IgD-negative memory B cell (primary cell): Measurements from ENCODE around the gene ZFX. TPM values are rescaled to one million over a fixed set of nuclear protein-coding genes. Genes with fewer than 3 reads are reported as not detected.

ENCODE experiments used
- H3K27ac Mint-ChIP-seq, 3 donors: one replicate each; pipeline ENCODE4 v1.8.0; 2020 to 2022; ENCODE audit warnings: mild to moderate bottlenecking in 3 of 3, mixed read lengths in 3 of 3, moderate library complexity in 1 of 3
- H3K27me3 Mint-ChIP-seq: one replicate; pipeline ENCODE4 v1.8.0; 2021; ENCODE audit warnings: mixed read lengths
- H3K36me3 Mint-ChIP-seq: one replicate; pipeline ENCODE4 v1.8.0; 2020; ENCODE audit warnings: mild to moderate bottlenecking, mixed read lengths
- H3K4me1 Mint-ChIP-seq, 3 donors: one replicate each; pipeline ENCODE4 v1.8.0; 2020 to 2022; ENCODE audit warnings: mixed read lengths in 3 of 3, mild to moderate bottlenecking in 1 of 3
- H3K4me3 Mint-ChIP-seq, 4 donors: one replicate each; pipeline ENCODE4 v1.8.0; 2020 to 2022; ENCODE audit warnings: mild to moderate bottlenecking in 4 of 4, mixed read lengths in 4 of 4, moderate library complexity in 3 of 4
- H3K9me3 Mint-ChIP-seq, 3 donors: one replicate each; pipeline ENCODE4 v1.8.0; 2020 to 2021; ENCODE audit warnings: mixed read lengths in 3 of 3, mild to moderate bottlenecking in 1 of 3
- polyA plus RNA-seq: library from polyadenylated mRNA; unstranded; fragments of 300-500 nt; fragmentation: Illumina TruSeq; gene quantifications from one replicate; pipeline ENCODE4 v1.2.3, GENCODE V29; 2021

Gene ZFX
- polyA plus RNA-seq, 1 donor from 2014 or later = 39.1 TPM

GRCh38 chrX:24167719-24168472 is 18.4 kb downstream of the ZFX start:
- Mint-ChIP-seq H3K4me1 (peaks cover 41 to 48% (median 46%) of the 10 kb centered on the region in 3 donors), H3K27ac (peak overlapping the region; percentile 1 to 55 (median 11)), H3K27me3 (no peaks in the 10 kb centered on the region), H3K9me3 (no peaks in the 10 kb centered on the region), H3K36me3 (peaks cover 2% of the 10 kb centered on the region), H3K4me3 (peak overlapping the region in 2 of 4 donors; percentile 0 to 29)

GRCh38 chrX:24168807-24169206 is 19.3 kb downstream of the ZFX start:
- Mint-ChIP-seq H3K36me3 (peaks cover 2% of the 10 kb centered on the region), H3K4me1 (peaks cover 39 to 48% (median 45%) of the 10 kb centered on the region in 3 donors), H3K27me3 (no peaks in the 10 kb centered on the region), H3K27ac (peak overlapping the region; percentile 41 to 86 (median 71)), H3K4me3 (peak overlapping the region in 2 of 4 donors; percentile 42 to 88), H3K9me3 (no peaks in the 10 kb centered on the region)

- Mint-ChIP-seq H3K36me3 (peaks cover 2% of the 10 kb centered on the region), H3K9me3 (no peaks in the 10 kb centered on the region), H3K27ac (peak overlapping the region; percentile 41 to 86 (median 71)), H3K4me3 (peak overlapping the region; percentile 42 to 88 (median 75)), H3K27me3 (no peaks in the 10 kb centered on the region), H3K4me1 (peaks cover 39 to 48% (median 43%) of the 10 kb centered on the region in 3 donors)
Observed at GRCh38 chrX:24169211-24169610, 19.7 kb downstream of the ZFX start.

GRCh38 chrX:24173115-24173847 is 23.8 kb downstream of the ZFX start:
- peaks cover 4% of the 10 kb centered on the region for H3K36me3 Mint-ChIP-seq
- H3K27ac Mint-ChIP-seq = peak overlapping the region in 1 of 3 donors; percentile 41
- H3K27me3 Mint-ChIP-seq = no peaks in the 10 kb centered on the region
- no peak overlapping the region for H3K4me3 Mint-ChIP-seq
- H3K4me1 Mint-ChIP-seq = peaks cover 21 to 23% (median 22%) of the 10 kb centered on the region in 3 donors
- H3K9me3 Mint-ChIP-seq = no peaks in the 10 kb centered on the region

- Mint-ChIP-seq H3K36me3 (peaks cover 4% of the 10 kb centered on the region), H3K4me3 (no peak overlapping the region), H3K27ac (peak overlapping the region in 1 of 3 donors; percentile 83), H3K9me3 (no peaks in the 10 kb centered on the region), H3K27me3 (no peaks in the 10 kb centered on the region), H3K4me1 (peaks cover 8 to 9% (median 8%) of the 10 kb centered on the region in 3 donors)
Observed at GRCh38 chrX:24175276-24175675, 25.7 kb downstream of the ZFX start.

- Mint-ChIP-seq H3K4me3 (no peak overlapping the region), H3K27me3 (no peaks in the 10 kb centered on the region), H3K36me3 (peaks cover 3% of the 10 kb centered on the region)
Observed at GRCh38 chrX:24178441-24178840, 28.9 kb downstream of the ZFX start.

GRCh38 chrX:24184018-24184417 is 34.5 kb downstream of the ZFX start:
- no peaks in the 10 kb centered on the region for H3K9me3 Mint-ChIP-seq
- no peak overlapping the region for H3K27ac Mint-ChIP-seq
- no peak overlapping the region for H3K4me3 Mint-ChIP-seq
- peaks cover 5% of the 10 kb centered on the region for H3K36me3 Mint-ChIP-seq
- no peaks in the 10 kb centered on the region for H3K27me3 Mint-ChIP-seq
- H3K4me1 Mint-ChIP-seq = peaks cover 16 to 25% (median 18%) of the 10 kb centered on the region in 3 donors

More at GRCh38 chrX:24178441-24178840, 28.9 kb downstream of the ZFX start:
- Mint-ChIP-seq H3K27ac (no peak overlapping the region), H3K4me1 (peaks cover 0 to 3% (median 2%) of the 10 kb centered on the region in 3 donors), H3K9me3 (no peaks in the 10 kb centered on the region)

GRCh38 chrX:24186483-24186882 is 37.0 kb downstream of the ZFX start:
- Mint-ChIP-seq H3K27me3 (no peaks in the 10 kb centered on the region), H3K27ac (peak overlapping the region in 2 of 3 donors; percentile 52 to 84), H3K36me3 (peaks cover 6% of the 10 kb centered on the region), H3K9me3 (no peaks in the 10 kb centered on the region), H3K4me3 (no peak overlapping the region), H3K4me1 (peaks cover 23 to 43% (median 27%) of the 10 kb centered on the region in 3 donors)

GRCh38 chrX:24186986-24187385 is 37.5 kb downstream of the ZFX start:
- Mint-ChIP-seq H3K4me1 (peaks cover 23 to 43% (median 29%) of the 10 kb centered on the region in 3 donors), H3K9me3 (no peaks in the 10 kb centered on the region), H3K36me3 (peaks cover 6% of the 10 kb centered on the region), H3K27ac (peak overlapping the region in 1 of 3 donors; percentile 52), H3K4me3 (no peak overlapping the region), H3K27me3 (no peaks in the 10 kb centered on the region)

GRCh38 chrX:24189490-24189889 is 40.0 kb downstream of the ZFX start:
- H3K36me3 Mint-ChIP-seq = peaks cover 8% of the 10 kb centered on the region
- no peaks in the 10 kb centered on the region for H3K27me3 Mint-ChIP-seq
- no peak overlapping the region for H3K27ac Mint-ChIP-seq
- H3K4me3 Mint-ChIP-seq = no peak overlapping the region
- no peaks in the 10 kb centered on the region for H3K9me3 Mint-ChIP-seq
- peaks cover 29 to 65% (median 42%) of the 10 kb centered on the region in 3 donors for H3K4me1 Mint-ChIP-seq

GRCh38 chrX:24190500-24191156 is 41.1 kb downstream of the ZFX start:
- Mint-ChIP-seq H3K9me3 (no peaks in the 10 kb centered on the region), H3K4me1 (peaks cover 28 to 67% (median 42%) of the 10 kb centered on the region in 3 donors), H3K36me3 (peaks cover 8% of the 10 kb centered on the region), H3K27ac (peak overlapping the region; percentile 15 to 45 (median 41)), H3K4me3 (no peak overlapping the region), H3K27me3 (no peaks in the 10 kb centered on the region)

GRCh38 chrX:24196509-24196908 is 47.0 kb downstream of the ZFX start:
- no peak overlapping the region for H3K4me3 Mint-ChIP-seq
- peaks cover 2% of the 10 kb centered on the region for H3K36me3 Mint-ChIP-seq
- H3K27me3 Mint-ChIP-seq = no peaks in the 10 kb centered on the region
- peaks cover 25 to 60% (median 41%) of the 10 kb centered on the region in 3 donors for H3K4me1 Mint-ChIP-seq
- H3K27ac Mint-ChIP-seq = no peak overlapping the region
- H3K9me3 Mint-ChIP-seq = no peaks in the 10 kb centered on the region

GRCh38 chrX:24198101-24198500 is 48.6 kb downstream of the ZFX start:
- peaks cover 28 to 62% (median 47%) of the 10 kb centered on the region in 3 donors for H3K4me1 Mint-ChIP-seq
- H3K36me3 Mint-ChIP-seq = peaks cover 2% of the 10 kb centered on the region
- H3K27ac Mint-ChIP-seq = peak overlapping the region in 1 of 3 donors; percentile 57
- H3K9me3 Mint-ChIP-seq = no peaks in the 10 kb centered on the region
- H3K27me3 Mint-ChIP-seq = no peaks in the 10 kb centered on the region
- no peak overlapping the region for H3K4me3 Mint-ChIP-seq

- Mint-ChIP-seq H3K4me1 (peaks cover 31 to 63% (median 54%) of the 10 kb centered on the region in 3 donors), H3K9me3 (no peaks in the 10 kb centered on the region), H3K27me3 (no peaks in the 10 kb centered on the region), H3K27ac (peak overlapping the region in 2 of 3 donors; percentile 0 to 68), H3K36me3 (no peaks in the 10 kb centered on the region), H3K4me3 (no peak overlapping the region)
Observed at GRCh38 chrX:24200133-24200532, 50.6 kb downstream of the ZFX start.

- no peaks in the 10 kb centered on the region for H3K36me3 Mint-ChIP-seq
- H3K27ac Mint-ChIP-seq = no peak overlapping the region
- no peak overlapping the region for H3K4me3 Mint-ChIP-seq
- peaks cover 31 to 62% (median 51%) of the 10 kb centered on the region in 3 donors for H3K4me1 Mint-ChIP-seq
- no peaks in the 10 kb centered on the region for H3K27me3 Mint-ChIP-seq
- no peaks in the 10 kb centered on the region for H3K9me3 Mint-ChIP-seq
Observed at GRCh38 chrX:24201216-24201615, 51.7 kb downstream of the ZFX start.
